Vagina (tissue), 2 donors: ENCODE data around the gene AAGAB.

Experiments used
- CTCF ChIP-seq, 3 experiments: fragments of 450-650 bp in 2 of 3; fragments of 200-600 bp in 1 of 3; sonication (generic) in 1 of 3; IDR thresholded peaks; one replicate each; pipeline ENCODE4 v1.5.1; 2017 to 2019; ENCODE audit warnings: antibody characterized with exemption in 3 of 3, mild to moderate bottlenecking in 2 of 3, moderate library complexity in 2 of 3
- POLR2A ChIP-seq, 2 donors: fragments of 450-650 bp; IDR thresholded peaks; one replicate each; pipeline ENCODE4 v1.6.1; 2017; ENCODE audit warnings: antibody characterized with exemption in 2 of 2, mild to moderate bottlenecking in 2 of 2, moderate library complexity in 2 of 2

DNA sequence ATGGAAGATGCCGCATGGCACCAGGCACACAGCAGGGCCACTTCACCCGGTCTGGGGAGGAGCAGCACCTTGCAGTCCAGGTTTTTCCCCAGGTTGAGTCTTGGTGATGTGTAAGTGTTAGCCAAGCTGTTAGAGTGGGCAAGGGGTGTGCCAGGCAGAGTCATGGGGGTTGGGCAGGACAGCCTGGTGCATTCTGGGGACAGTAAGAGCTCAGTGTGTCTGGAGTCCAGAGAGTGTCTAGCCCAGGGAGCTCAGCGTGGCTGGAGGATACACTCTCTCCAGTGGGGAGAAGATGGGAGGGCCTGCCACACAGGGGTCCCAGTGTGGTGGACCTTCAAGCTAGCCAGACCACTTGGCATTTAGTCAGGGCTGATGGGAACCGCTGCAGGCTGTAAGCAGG, 87.4 kb downstream of the AAGAB start:
- TF ChIP-seq CTCF (IDR thresholded peaks at IDR 0.05) (no peak), POLR2A (IDR thresholded peaks at IDR 0.05) (no peak)
